ENCODE results near the gene OTX1. TPM values are rescaled to one million over a fixed set of nuclear protein-coding genes. Genes with fewer than 3 reads are reported as not detected.

The OTX1 gene
- total and polyA plus RNA-seq, 10 donors: 0.23 to 0.37 TPM; not detected in 8

DNA sequence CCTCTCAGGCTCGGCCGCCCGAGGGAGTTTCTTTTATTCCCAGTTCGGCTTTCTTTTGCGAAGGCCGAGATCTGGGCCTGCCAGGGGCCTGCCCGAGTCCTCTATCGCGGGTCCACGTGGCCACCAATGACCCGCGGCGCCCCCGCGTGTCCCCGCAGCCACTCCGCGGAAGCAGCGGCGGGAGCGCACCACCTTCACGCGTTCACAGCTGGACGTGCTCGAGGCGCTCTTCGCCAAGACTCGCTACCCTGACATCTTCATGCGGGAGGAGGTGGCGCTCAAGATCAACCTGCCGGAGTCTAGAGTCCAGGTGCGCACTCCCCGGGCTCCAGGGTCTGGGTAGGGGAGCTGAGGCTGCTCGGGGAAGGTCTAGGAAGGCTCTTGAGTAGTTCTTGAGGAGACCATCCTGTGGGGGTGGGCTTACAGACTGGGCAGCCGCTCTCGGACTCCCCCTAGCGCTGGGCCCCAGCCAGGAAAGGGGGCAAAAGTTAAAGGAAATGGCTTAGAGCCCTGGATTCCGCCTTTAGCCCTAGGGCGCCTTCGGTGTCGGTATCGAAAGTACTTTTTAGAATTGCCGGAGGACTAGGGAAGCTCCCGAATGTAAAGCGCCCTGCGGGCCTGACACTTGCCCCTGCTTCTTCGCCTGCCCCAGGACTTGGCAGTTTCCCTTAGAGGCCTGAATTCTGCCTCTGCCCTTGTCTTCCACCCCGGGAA lies 3.4 kb downstream of the OTX1 start:
- TF ChIP-seq POLR2A (IDR thresholded peaks at IDR 0.05) (no peak), POLR2AphosphoS5 (IDR thresholded peaks at IDR 0.05) (peak in 1 of 3 donors; percentile 22)
- no peak for DNase-seq
- Histone ChIP-seq H3K4me1 (peaks cover 46 to 100% (median 96%) of the 10 kb centered on the region in 6 donors), H3K36me3 (no peaks in the 10 kb centered on the region), H3K9me3 (peaks cover 0 to 7% (median 0%) of the 10 kb centered on the region in 8 donors), H3K27me3 (replicated peaks in 1 of 7) (peaks cover 24 to 100% (median 100%) of the 10 kb centered on the region in 7 donors), H3K27ac (no peak overlapping the region), H3K4me3 (peak overlapping the region in 7 of 8 donors; percentile 16 to 60 (median 32))
- intact Hi-C loops (cut with DNase I; ENCODE audit: low total_unique reads): no loop called here
- WGBS, 5 donors: 2 to 6% (median 3%) methylated on average over 25 to 48 of the region's 48 CpGs

DNA sequence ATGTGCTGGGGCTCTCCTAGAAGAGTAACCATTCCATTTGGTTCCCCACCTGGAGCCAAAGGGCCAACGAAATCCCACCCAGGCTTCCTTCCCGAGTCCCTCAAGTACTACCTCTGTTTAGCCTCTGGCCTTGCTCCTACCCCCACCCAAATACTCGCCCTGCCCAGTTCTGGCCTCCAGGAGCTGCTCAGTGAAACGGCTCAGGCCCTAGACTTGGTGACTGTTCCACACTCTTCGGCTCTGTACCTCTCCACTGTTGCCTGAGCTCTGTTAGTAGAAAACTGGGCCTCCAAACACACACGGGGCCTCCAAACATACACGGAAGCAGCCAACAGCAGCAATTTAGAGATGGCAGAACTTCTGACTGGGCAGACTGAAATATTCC lies 4.2 kb downstream of the OTX1 start:
- peaks cover 31 to 100% (median 100%) of the 10 kb centered on the region in 7 donors for H3K27me3 ChIP-seq (replicated peaks in 1 of 7)
- intact Hi-C loops (cut with DNase I; ENCODE audit: low total_unique reads): no loop called here
- peaks cover 44 to 100% (median 96%) of the 10 kb centered on the region in 6 donors for H3K4me1 ChIP-seq
- no peaks in the 10 kb centered on the region for H3K36me3 ChIP-seq
- H3K9me3 ChIP-seq: peaks cover 0 to 15% (median 0%) of the 10 kb centered on the region in 8 donors
- WGBS, 5 donors: 14 to 18% (median 16%) methylated on average over 7 of the region's 7 CpGs
- no peak for TF ChIP-seq POLR2AphosphoS5 (IDR thresholded peaks at IDR 0.05)
- no peak for TF ChIP-seq POLR2A (IDR thresholded peaks at IDR 0.05)
- TF ChIP-seq, protein P1, sequence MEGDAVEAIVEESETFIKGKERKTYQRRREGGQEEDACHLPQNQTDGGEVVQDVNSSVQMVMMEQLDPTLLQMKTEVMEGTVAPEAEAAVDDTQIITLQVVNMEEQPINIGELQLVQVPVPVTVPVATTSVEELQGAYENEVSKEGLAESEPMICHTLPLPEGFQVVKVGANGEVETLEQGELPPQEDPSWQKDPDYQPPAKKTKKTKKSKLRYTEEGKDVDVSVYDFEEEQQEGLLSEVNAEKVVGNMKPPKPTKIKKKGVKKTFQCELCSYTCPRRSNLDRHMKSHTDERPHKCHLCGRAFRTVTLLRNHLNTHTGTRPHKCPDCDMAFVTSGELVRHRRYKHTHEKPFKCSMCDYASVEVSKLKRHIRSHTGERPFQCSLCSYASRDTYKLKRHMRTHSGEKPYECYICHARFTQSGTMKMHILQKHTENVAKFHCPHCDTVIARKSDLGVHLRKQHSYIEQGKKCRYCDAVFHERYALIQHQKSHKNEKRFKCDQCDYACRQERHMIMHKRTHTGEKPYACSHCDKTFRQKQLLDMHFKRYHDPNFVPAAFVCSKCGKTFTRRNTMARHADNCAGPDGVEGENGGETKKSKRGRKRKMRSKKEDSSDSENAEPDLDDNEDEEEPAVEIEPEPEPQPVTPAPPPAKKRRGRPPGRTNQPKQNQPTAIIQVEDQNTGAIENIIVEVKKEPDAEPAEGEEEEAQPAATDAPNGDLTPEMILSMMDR (IDR thresholded peaks at IDR 0.05 in 8 of 11, conservative IDR thresholded peaks at IDR 0.05 in 3 of 11): no peak
- H3K27ac ChIP-seq: no peak overlapping the region
- no peak for DNase-seq
- peak overlapping the region in 4 of 8 donors; percentile 24 to 60 (median 32) for H3K4me3 ChIP-seq

DNA sequence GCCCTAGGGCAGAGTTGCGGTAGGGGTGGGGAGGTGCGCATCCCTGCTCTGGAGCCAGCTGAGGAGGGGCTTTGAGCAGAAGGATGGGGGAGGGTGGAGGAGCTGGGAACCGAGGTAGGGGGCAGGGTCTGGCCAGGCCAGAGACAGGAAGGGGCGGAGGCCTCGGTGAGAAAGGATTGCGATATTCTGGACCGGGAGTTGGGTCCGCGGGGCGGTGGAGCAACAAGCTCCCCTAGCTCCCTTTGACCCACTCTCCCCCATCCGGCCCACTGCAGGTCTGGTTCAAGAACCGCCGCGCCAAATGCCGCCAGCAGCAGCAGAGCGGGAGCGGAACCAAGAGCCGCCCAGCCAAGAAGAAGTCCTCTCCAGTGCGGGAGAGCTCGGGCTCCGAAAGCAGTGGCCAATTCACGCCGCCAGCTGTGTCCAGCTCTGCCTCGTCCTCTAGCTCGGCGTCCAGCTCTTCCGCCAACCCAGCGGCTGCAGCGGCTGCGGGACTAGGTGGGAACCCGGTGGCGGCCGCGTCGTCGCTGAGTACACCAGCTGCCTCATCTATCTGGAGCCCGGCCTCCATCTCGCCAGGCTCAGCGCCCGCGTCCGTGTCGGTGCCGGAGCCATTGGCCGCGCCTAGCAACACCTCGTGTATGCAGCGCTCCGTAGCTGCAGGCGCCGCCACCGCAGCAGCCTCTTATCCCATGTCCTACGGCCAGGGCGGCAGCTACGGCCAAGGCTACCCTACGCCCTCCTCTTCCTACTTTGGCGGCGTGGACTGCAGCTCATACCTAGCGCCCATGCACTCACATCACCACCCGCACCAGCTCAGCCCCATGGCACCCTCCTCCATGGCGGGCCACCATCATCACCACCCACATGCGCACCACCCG lies 4.8 kb downstream of the OTX1 start:
- Histone ChIP-seq H3K9me3 (peaks cover 0 to 16% (median 0%) of the 10 kb centered on the region in 8 donors), H3K27me3 (replicated peaks in 1 of 7) (peaks cover 31 to 100% (median 100%) of the 10 kb centered on the region in 7 donors), H3K4me1 (peaks cover 42 to 100% (median 92%) of the 10 kb centered on the region in 6 donors), H3K27ac (peak overlapping the region in 2 of 8 donors; percentile 23 to 52), H3K4me3 (peak overlapping the region in 5 of 8 donors; percentile 11 to 60 (median 21)), H3K36me3 (no peaks in the 10 kb centered on the region)
- TF ChIP-seq POLR2AphosphoS5 (IDR thresholded peaks at IDR 0.05): peak in 1 of 3 donors; percentile 29
- no peak for TF ChIP-seq POLR2A (IDR thresholded peaks at IDR 0.05)
- TF ChIP-seq, protein P1 (IDR thresholded peaks at IDR 0.05 in 8 of 11, conservative IDR thresholded peaks at IDR 0.05 in 3 of 11): no peak
- DNase-seq: no peak
- WGBS, 5 donors: 4 to 14% (median 6%) methylated on average over 26 to 63 of the region's 63 CpGs
- intact Hi-C loops (cut with DNase I; ENCODE audit: low total_unique reads): no loop called here

DNA sequence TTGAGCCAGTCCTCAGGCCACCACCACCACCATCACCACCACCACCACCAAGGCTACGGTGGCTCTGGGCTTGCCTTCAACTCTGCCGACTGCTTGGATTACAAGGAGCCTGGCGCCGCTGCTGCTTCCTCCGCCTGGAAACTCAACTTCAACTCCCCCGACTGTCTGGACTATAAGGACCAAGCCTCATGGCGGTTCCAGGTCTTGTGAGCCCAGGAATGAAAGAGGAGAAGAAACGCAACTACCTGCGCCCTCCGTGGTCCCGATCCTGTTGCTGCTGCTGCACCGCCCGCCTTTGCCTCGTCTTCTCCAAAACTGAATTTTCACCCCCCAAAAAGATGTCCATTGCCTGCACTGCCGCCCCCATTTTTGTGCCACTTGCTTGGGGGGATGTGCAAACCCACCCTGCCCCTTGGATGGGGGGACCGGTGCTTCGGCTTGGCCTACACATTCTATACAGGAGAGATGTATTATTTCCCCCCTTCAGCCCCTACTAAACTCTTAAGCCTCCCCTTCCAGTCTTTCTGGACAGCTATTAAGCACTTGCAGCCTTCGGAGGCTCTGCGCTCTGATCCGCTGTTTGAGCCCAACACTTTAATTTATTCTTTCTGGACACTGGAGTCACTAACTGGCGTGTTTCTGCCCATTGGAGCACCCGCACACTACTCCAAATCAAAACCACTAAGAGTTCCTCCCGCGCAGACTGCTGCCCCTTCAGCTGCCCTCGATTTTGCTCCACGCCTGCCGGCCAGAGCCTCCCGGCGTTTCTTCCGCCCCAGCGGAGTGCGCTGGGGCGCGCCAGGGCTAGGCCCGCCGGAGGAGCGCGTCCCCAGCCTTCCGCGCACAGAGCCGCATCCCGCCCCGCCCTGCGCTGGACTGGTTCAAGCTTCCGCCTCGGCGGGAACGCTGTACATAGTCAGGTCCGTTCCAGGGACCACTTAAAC lies 5.7 kb downstream of the OTX1 start:
- Histone ChIP-seq H3K9me3 (peaks cover 0 to 16% (median 0%) of the 10 kb centered on the region in 8 donors), H3K27ac (peak overlapping the region in 1 of 8 donors; percentile 52), H3K36me3 (no peaks in the 10 kb centered on the region), H3K27me3 (replicated peaks in 1 of 7) (peaks cover 31 to 100% (median 100%) of the 10 kb centered on the region in 7 donors), H3K4me3 (peak overlapping the region in 5 of 8 donors; percentile 5 to 60 (median 21)), H3K4me1 (peaks cover 39 to 92% (median 83%) of the 10 kb centered on the region in 6 donors)
- DNase-seq: peak; percentile 83
- TF ChIP-seq, protein P1 (IDR thresholded peaks at IDR 0.05 in 8 of 11, conservative IDR thresholded peaks at IDR 0.05 in 3 of 11): no peak
- TF ChIP-seq POLR2AphosphoS5 (IDR thresholded peaks at IDR 0.05): peak in 2 of 3 donors; percentile 30 to 72
- intact Hi-C loops (cut with DNase I; ENCODE audit: low total_unique reads): no loop called here
- WGBS, 5 donors: 8 to 13% (median 10%) methylated on average over 42 to 49 of the region's 49 CpGs

Measured in spleen (tissue), 11 donors.